GM23338 (cell line): ENCODE measurements around the gene SLBP. TPM values are rescaled to one million over a fixed set of nuclear protein-coding genes. Genes with fewer than 3 reads are reported as not detected.

Source experiments
- ATAC-seq: fragments of 200-7000 bp; cut with Tn5 transposase; 3 replicates; pipeline ENCODE4 v1.9.1; 2020
- DNase-seq: peaks from one replicate; pipeline ENCODE4 v3.0.0-alpha.2; 2015; ENCODE audit warnings: low spot score
- H2AFZ ChIP-seq: fragments of 200-600 bp; sonication (generic); 2 replicates; pipeline ENCODE4 v1.8.0; 2016; ENCODE audit warnings: antibody characterized with exemption, mild to moderate bottlenecking, moderate library complexity
- H3F3A ChIP-seq: fragments of 200-600 bp; sonication (generic); replicated peaks from 2 replicates; pipeline ENCODE4 v1.8.0; 2017; ENCODE audit warnings: antibody characterized with exemption, mixed run types, low read depth
- H3K27ac ChIP-seq: fragments of 200-600 bp; sonication (generic); 2 replicates; pipeline ENCODE4 v1.6.1; 2016; ENCODE audit warnings: low read depth
- H3K27me3 ChIP-seq: fragments of 200-600 bp; sonication (generic); 2 replicates; pipeline ENCODE4 v1.8.0; 2016; ENCODE audit warnings: mild to moderate bottlenecking, mixed run types, moderate library complexity; ENCODE audit not compliant: insufficient read depth
- H3K36me3 ChIP-seq: fragments of 200-600 bp; sonication (generic); 2 replicates; pipeline ENCODE4 v1.8.0; 2016; ENCODE audit warnings: mild to moderate bottlenecking; ENCODE audit not compliant: insufficient read depth
- H3K4me1 ChIP-seq: fragments of 200-600 bp; sonication (generic); 2 replicates; pipeline ENCODE4 v1.8.0; 2016; ENCODE audit warnings: mild to moderate bottlenecking, moderate library complexity; ENCODE audit not compliant: insufficient read depth
- H3K4me2 ChIP-seq: fragments of 200-600 bp; sonication (generic); 2 replicates; pipeline ENCODE4 v1.7.1; 2017; ENCODE audit warnings: mixed run types
- H3K4me3 ChIP-seq: fragments of 200-600 bp; sonication (generic); 2 replicates; pipeline ENCODE4 v1.6.1; 2016; ENCODE audit warnings: mixed run types
- H3K79me2 ChIP-seq: fragments of 200-600 bp; sonication (generic); replicated peaks from 2 replicates; pipeline ENCODE4 v1.8.0; 2017; ENCODE audit warnings: mild to moderate bottlenecking; ENCODE audit not compliant: insufficient read depth
- H3K9me2 ChIP-seq: fragments of 200-600 bp; sonication (generic); 2 replicates; pipeline ENCODE4 v1.8.0; 2017; ENCODE audit not compliant: insufficient read depth
- H4K20me1 ChIP-seq: fragments of 200-600 bp; sonication (generic); replicated peaks from 2 replicates; pipeline ENCODE4 v1.8.0; 2017; ENCODE audit warnings: mild to moderate bottlenecking; ENCODE audit not compliant: insufficient read depth
- H3K27ac Mint-ChIP-seq: 2 replicates; pipeline ENCODE4 v1.8.0; 2020; ENCODE audit warnings: inconsistent platforms, mild to moderate bottlenecking, moderate library complexity, mixed read lengths
- H3K27me3 Mint-ChIP-seq: 3 replicates; pipeline ENCODE4 v1.8.0; 2022; ENCODE audit warnings: low read depth, mild to moderate bottlenecking, moderate library complexity, mixed read lengths, inconsistent platforms; ENCODE audit not compliant: insufficient read depth, poor library complexity
- H3K36me3 Mint-ChIP-seq: 3 replicates; pipeline ENCODE4 v1.8.0; 2021; ENCODE audit warnings: low read depth, mild to moderate bottlenecking, inconsistent platforms, moderate library complexity, mixed read lengths
- H3K4me1 Mint-ChIP-seq: 3 replicates; pipeline ENCODE4 v1.8.0; 2020; ENCODE audit warnings: mild to moderate bottlenecking, inconsistent platforms, mixed read lengths
- H3K4me3 Mint-ChIP-seq: 3 replicates; pipeline ENCODE4 v1.8.0; 2021; ENCODE audit warnings: moderate library complexity, mild to moderate bottlenecking, inconsistent platforms, mixed read lengths
- H3K9me3 Mint-ChIP-seq: 3 replicates; pipeline ENCODE4 v1.8.0; 2020; ENCODE audit warnings: moderate library complexity, mild to moderate bottlenecking, inconsistent platforms, mixed read lengths
- CTCF ChIP-seq, 2 experiments: fragments of 200-600 bp in 1 of 2; sonication (generic) in 1 of 2; conservative IDR thresholded peaks; 2 replicates each; pipeline versions ENCODE4 v1.5.1 to v1.6.1; 2016 to 2017; ENCODE audit warnings: antibody characterized with exemption in 2 of 2, low read depth in 2 of 2, mild to moderate bottlenecking in 2 of 2, moderate library complexity in 1 of 2
- ZNF462 ChIP-seq: fragments of 250-450 bp; sonication (Bioruptor Pico); IDR thresholded peaks from 2 replicates; pipeline ENCODE4 v1.5.0; 2020; ENCODE audit warnings: mild to moderate bottlenecking, moderate library complexity
- polyA plus RNA-seq: library from polyadenylated mRNA; unstranded; fragments of >200 nt; fragmentation: Nextera tagmentation; extraction: Ambion mirVana; gene quantifications from 2 replicates; pipeline ENCODE4 v1.2.1, GENCODE V29; 2016
- total RNA-seq: library from RNA; depleted of rRNA; stranded (reverse); fragments of >200 nt; shearing (Covaris generic); gene quantifications from 2 replicates; pipeline ENCODE4 v1.2.3, GENCODE V29; 2014

Gene SLBP
- total and polyA plus RNA-seq, 2 experiments from 2014 or later: 54.4 to 58.6 TPM

- TF ChIP-seq ZNF462 (CRISPR knock-in tag) (no peak), CTCF (conservative IDR thresholded peaks at IDR 0.05; ENCODE audit: low read depth in 2 of 2) (no peak)
Observed at GRCh38 chr4:1757836-1758235, 45.7 kb upstream of the SLBP start (continued).

GRCh38 chr4:1756893-1757779, 45.0 kb upstream of the SLBP start:
- Histone ChIP-seq H3K4me1 (no peaks in the 10 kb centered on the region), H3K27ac (no peak overlapping the region), H3K79me2 (no peaks in the 10 kb centered on the region), H3K9me2 (no peaks in the 10 kb centered on the region), H3K36me3 (no peaks in the 10 kb centered on the region), H2AFZ (no peak overlapping the region), H3K27me3 (no peaks in the 10 kb centered on the region), H4K20me1 (no peaks in the 10 kb centered on the region), H3K4me2 (no peak overlapping the region), H3F3A (no peaks in the 10 kb centered on the region), H3K4me3 (no peak overlapping the region)
- no peaks in the 10 kb centered on the region for H3K36me3 Mint-ChIP-seq
- H3K4me3 Mint-ChIP-seq: no peak overlapping the region
- ATAC-seq (no peak), DNase-seq (no peak)
- H3K27me3 Mint-ChIP-seq: no peaks in the 10 kb centered on the region
- H3K9me3 Mint-ChIP-seq: no peaks in the 10 kb centered on the region
- H3K27ac Mint-ChIP-seq: no peak overlapping the region
- peaks cover 5% of the 10 kb centered on the region for H3K4me1 Mint-ChIP-seq
- no peak for TF ChIP-seq ZNF462 (CRISPR knock-in tag)
- TF ChIP-seq CTCF (conservative IDR thresholded peaks at IDR 0.05; ENCODE audit: low read depth in 2 of 2): no peak
